ENCODE results near the gene GRIP1.

The GRIP1 gene

GRCh38 chr12:66647034-66647691, 31.7 kb downstream of the GRIP1 start:
- DNase-seq (ENCODE audit: low spot score): no peak

- no peak for DNase-seq (ENCODE audit: low spot score)
Measured at GRCh38 chr12:66644151-66644550, 34.7 kb downstream of the GRIP1 start.

GRCh38 chr12:66640691-66641460, 38.0 kb downstream of the GRIP1 start:
- DNase-seq (ENCODE audit: low spot score): no peak

GRCh38 chr12:66638666-66639065, 40.2 kb downstream of the GRIP1 start:
- DNase-seq (ENCODE audit: low spot score): no peak

- DNase-seq (ENCODE audit: low spot score): no peak
Measured at GRCh38 chr12:66637699-66638301, 41.1 kb downstream of the GRIP1 start.

- no peak for DNase-seq (ENCODE audit: low spot score)
Measured at GRCh38 chr12:66636771-66637170, 42.1 kb downstream of the GRIP1 start.

GRCh38 chr12:66633676-66634075, 45.2 kb downstream of the GRIP1 start:
- no peak for DNase-seq (ENCODE audit: low spot score)

- DNase-seq (ENCODE audit: low spot score): no peak
Measured at GRCh38 chr12:66629138-66629870, 49.6 kb downstream of the GRIP1 start.

- no peak for DNase-seq (ENCODE audit: low spot score)
Measured at GRCh38 chr12:66627988-66628317, 50.9 kb downstream of the GRIP1 start.

GRCh38 chr12:66627270-66627987, 51.4 kb downstream of the GRIP1 start:
- no peak for DNase-seq (ENCODE audit: low spot score)

GRCh38 chr12:66624806-66625205, 54.1 kb downstream of the GRIP1 start:
- no peak for DNase-seq (ENCODE audit: low spot score)

GRCh38 chr12:66623455-66623854, 55.4 kb downstream of the GRIP1 start:
- DNase-seq (ENCODE audit: low spot score): no peak

- no peak for DNase-seq (ENCODE audit: low spot score)
Measured at GRCh38 chr12:66620688-66621087, 58.2 kb downstream of the GRIP1 start.

- DNase-seq (ENCODE audit: low spot score): no peak
Measured at GRCh38 chr12:66620026-66620425, 58.9 kb downstream of the GRIP1 start.

GRCh38 chr12:66617991-66618390, 60.9 kb downstream of the GRIP1 start:
- no peak for DNase-seq (ENCODE audit: low spot score)

GRCh38 chr12:66612090-66612775, 66.6 kb downstream of the GRIP1 start:
- no peak for DNase-seq (ENCODE audit: low spot score)

- DNase-seq (ENCODE audit: low spot score): no peak
Measured at GRCh38 chr12:66607147-66607546, 71.7 kb downstream of the GRIP1 start.

- DNase-seq (ENCODE audit: low spot score): no peak
Measured at GRCh38 chr12:66605293-66605692, 73.6 kb downstream of the GRIP1 start.

GRCh38 chr12:66603981-66604479, 74.8 kb downstream of the GRIP1 start:
- DNase-seq (ENCODE audit: low spot score): no peak

GRCh38 chr12:66603461-66603860, 75.4 kb downstream of the GRIP1 start:
- DNase-seq (ENCODE audit: low spot score): no peak

GRCh38 chr12:66602483-66603143, 76.3 kb downstream of the GRIP1 start:
- DNase-seq (ENCODE audit: low spot score): no peak
